Ishikawa (cell line): ENCODE measurements around the gene IFNA13.

Experiments used
- CREB1 ChIP-seq: IDR thresholded peaks from 2 replicates; pipeline ENCODE4 v1.6.1; 2012; ENCODE audit warnings: low read depth
- EGR1 ChIP-seq: IDR thresholded peaks from 2 replicates; pipeline ENCODE4 v1.6.1; 2012
- EP300 ChIP-seq: IDR thresholded peaks from 2 replicates; pipeline ENCODE4 v1.6.1; 2012; ENCODE audit warnings: borderline replicate concordance
- MAX ChIP-seq: IDR thresholded peaks from 2 replicates; pipeline ENCODE4 v1.6.1; 2012
- NFIC ChIP-seq: IDR thresholded peaks from 2 replicates; pipeline ENCODE4 v1.6.1; 2012
- RAD21 ChIP-seq: IDR thresholded peaks from 2 replicates; pipeline ENCODE4 v1.6.1; 2012; ENCODE audit warnings: low read depth
- REST ChIP-seq: IDR thresholded peaks from 2 replicates; pipeline ENCODE4 v1.6.1; 2012; ENCODE audit warnings: low read depth, mild to moderate bottlenecking
- TCF12 ChIP-seq: IDR thresholded peaks from 2 replicates; pipeline ENCODE4 v1.6.1; 2012; ENCODE audit warnings: low read depth
- TEAD4 ChIP-seq: IDR thresholded peaks from 2 replicates; pipeline ENCODE4 v1.6.1; 2012
- YY1 ChIP-seq: IDR thresholded peaks from 2 replicates; pipeline ENCODE4 v1.6.1; 2012; ENCODE audit warnings: low read depth

- TF ChIP-seq NFIC (no peak), RAD21 (no peak), REST (no peak), MAX (no peak), TCF12 (no peak), CREB1 (no peak), TEAD4 (no peak), EP300 (no peak), YY1 (no peak), EGR1 (no peak)
Observed at GRCh38 chr9:21412107-21412506, 44.2 kb upstream of the IFNA13 start.
